ENCODE results near the gene CXCL5.

Gene CXCL5

DNA sequence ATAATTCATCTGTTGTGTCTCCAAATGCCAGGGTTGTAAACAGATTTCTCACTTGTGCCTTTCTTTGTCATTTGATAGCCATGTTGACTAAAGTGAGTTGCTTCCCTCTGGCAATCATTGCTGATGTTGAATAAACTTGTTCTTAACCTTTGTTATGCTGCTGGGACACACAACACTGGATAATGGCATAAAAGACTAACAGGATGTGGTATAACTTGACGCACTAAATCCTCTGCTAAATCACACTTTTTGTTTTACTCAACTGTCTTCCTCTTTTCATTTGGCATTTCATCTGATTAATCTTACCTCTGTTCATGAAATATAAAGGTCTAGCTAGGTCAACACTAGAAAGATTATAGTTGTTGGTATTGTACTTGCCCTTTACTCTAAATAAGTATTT is 17.6 kb upstream of the CXCL5 start:
- TF ChIP-seq, protein P1, sequence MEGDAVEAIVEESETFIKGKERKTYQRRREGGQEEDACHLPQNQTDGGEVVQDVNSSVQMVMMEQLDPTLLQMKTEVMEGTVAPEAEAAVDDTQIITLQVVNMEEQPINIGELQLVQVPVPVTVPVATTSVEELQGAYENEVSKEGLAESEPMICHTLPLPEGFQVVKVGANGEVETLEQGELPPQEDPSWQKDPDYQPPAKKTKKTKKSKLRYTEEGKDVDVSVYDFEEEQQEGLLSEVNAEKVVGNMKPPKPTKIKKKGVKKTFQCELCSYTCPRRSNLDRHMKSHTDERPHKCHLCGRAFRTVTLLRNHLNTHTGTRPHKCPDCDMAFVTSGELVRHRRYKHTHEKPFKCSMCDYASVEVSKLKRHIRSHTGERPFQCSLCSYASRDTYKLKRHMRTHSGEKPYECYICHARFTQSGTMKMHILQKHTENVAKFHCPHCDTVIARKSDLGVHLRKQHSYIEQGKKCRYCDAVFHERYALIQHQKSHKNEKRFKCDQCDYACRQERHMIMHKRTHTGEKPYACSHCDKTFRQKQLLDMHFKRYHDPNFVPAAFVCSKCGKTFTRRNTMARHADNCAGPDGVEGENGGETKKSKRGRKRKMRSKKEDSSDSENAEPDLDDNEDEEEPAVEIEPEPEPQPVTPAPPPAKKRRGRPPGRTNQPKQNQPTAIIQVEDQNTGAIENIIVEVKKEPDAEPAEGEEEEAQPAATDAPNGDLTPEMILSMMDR (IDR thresholded peaks at IDR 0.05; ENCODE audit: low read depth, low read length) = no peak
- no peak overlapping the region for H3K4me3 ChIP-seq (ENCODE audit: low read depth, low read length)

DNA sequence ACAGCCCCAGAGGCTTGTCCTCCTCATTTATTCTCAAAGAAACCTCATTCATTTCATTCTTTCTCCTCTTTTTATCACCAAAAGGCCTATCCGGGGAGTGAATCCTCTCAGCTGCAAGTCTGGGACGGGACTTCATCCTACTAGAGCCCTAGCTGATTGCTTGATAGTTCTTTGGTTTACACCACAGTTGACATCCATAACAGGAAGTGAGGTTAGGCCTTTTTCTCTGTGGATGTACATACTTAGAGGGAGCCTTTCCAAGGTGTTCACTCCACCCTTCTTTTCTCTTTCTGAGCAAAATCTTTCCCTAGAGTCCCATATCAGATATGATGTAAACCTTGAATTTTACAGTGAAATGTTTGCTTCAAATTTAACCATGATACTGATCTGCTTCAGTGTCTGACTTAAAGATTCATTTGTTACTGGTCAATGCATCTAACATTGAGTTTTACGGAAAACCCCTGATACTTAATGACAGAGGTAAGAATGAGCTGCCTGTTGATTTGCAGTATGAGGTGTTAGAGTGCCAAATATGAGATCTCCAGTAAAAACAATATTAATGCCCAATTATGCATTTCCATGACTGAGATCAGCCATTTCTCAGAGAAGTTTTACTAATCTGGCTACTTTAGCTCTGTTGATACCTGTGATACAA is 16.8 kb upstream of the CXCL5 start:
- no peak overlapping the region for H3K4me3 ChIP-seq (ENCODE audit: low read depth, low read length)
- TF ChIP-seq, protein P1 (IDR thresholded peaks at IDR 0.05; ENCODE audit: low read depth, low read length) = no peak

DNA sequence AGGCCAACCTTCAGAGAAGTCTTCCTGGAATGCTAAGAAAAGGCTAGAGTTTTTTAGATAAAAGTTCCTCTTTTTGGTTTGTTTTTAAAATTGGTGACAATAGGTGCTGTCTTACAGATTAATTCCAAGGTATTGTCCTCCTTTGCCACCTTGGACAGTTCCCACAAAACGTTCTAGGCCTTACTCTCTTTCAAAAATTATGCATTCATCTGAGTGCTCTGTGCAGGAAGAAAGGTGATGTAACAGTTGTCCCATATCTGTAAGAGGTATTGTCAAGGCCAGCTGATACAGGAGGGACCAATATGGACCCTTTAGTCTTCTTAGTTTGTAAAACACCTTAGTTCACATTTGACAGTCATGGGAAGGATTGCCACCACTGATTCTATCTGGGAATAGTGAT is 15.9 kb upstream of the CXCL5 start:
- TF ChIP-seq, protein P1 (IDR thresholded peaks at IDR 0.05; ENCODE audit: low read depth, low read length) = no peak
- no peak overlapping the region for H3K4me3 ChIP-seq (ENCODE audit: low read depth, low read length)

DNA sequence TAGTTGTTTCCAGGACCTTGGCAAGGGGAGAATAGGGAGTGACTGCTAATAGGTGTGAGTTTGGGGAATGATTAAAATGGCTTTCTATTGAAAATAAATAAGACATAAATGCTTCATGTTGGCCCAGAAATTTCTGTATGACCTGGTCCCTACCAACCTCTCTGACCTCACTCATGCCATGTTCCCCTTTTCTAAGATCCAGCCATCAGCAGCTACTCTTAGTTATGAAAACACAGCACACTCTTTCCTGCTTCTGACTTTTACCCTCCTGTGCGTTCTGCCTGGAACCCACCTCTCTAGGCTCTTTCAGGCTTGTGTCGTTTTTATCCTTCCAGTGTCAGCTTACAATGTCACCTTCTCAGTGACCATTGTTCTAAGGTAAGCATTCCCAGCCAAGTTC is 14.8 kb upstream of the CXCL5 start:
- no peak overlapping the region for H3K4me3 ChIP-seq (ENCODE audit: low read depth, low read length)
- TF ChIP-seq, protein P1 (IDR thresholded peaks at IDR 0.05; ENCODE audit: low read depth, low read length) = no peak

DNA sequence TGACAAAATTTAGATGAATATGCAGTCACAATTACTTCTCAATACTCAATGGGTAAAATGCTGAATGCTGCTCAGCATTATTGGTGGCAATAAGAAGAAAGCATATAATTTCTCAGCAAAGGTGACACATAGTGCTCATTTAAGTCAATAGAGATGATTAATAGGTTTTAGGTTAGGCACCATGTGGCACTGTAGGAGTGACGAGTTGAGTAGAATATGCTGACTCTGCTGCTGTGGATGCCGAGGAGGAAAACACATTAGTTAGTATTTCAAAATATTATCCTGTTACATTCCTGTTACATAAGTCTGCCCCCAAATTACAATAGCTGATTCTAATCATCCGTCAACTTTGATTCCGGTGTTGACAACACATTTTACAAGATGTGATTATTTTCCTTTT is 13.7 kb upstream of the CXCL5 start:
- TF ChIP-seq, protein P1 (IDR thresholded peaks at IDR 0.05; ENCODE audit: low read depth, low read length) = no peak

DNA sequence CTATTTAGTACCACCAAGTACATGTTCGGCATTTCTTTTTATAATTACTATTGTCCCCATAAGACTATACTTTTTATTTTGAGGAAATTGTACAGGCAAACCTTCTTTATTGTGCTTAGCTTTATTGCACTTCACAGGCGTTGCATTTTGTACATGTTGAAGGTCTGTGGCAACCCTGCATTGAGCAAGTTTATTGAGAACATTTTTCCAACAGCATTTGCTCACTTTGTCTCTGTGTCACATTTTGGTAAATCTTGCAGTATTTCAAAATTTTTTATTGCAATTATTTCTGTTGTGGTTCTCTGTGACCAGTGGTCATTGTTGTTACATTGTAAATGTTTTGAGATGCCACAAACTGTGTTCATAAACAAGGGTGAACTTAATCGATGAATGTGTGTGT is 10.8 kb upstream of the CXCL5 start:
- TF ChIP-seq, protein P1 (IDR thresholded peaks at IDR 0.05; ENCODE audit: low read depth, low read length) = no peak

More for the DNA sequence above, 13.7 kb upstream of the CXCL5 start:
- no peak overlapping the region for H3K4me3 ChIP-seq (ENCODE audit: low read depth, low read length)

DNA sequence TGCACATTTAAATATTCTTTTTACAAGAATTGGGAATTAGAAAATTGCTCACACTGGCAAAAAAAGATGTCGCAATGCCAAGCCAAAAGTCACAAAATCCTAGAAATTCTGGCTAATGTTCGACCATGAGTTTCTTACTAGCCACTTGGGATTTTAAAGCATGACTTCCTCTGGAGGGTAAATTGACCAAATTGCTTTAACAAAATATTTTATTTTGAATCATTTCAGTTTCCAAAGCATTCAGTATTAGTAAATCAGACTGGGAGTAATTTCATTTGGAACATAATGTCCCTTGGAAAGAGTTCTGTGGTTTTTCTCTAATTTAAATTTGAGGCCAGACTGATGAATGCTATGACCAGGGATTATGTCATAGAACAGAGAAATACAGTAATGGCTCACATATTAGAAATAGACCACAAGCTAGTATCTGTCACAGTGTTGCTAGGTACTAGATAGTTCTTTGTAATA is 7.6 kb upstream of the CXCL5 start:
- no peak overlapping the region for H3K4me3 ChIP-seq (ENCODE audit: low read depth, low read length)
- TF ChIP-seq, protein P1 (IDR thresholded peaks at IDR 0.05; ENCODE audit: low read depth, low read length) = no peak

More for the DNA sequence above, 10.8 kb upstream of the CXCL5 start:
- no peak overlapping the region for H3K4me3 ChIP-seq (ENCODE audit: low read depth, low read length)
